GM12878 (cell line): ENCODE data around the gene ENOX1. TPM values are rescaled to one million over a fixed set of nuclear protein-coding genes. Genes with fewer than 3 reads are reported as not detected.

Source experiments
- ATAC-seq: fragments of 200-7000 bp; cut with Tn5 transposase; 3 replicates; pipeline ENCODE4 v1.9.1; 2020; ENCODE audit warnings: mild to moderate bottlenecking, moderate library complexity
- BruUV-seq: library from RNA; stranded (reverse); fragments of 400-500 nt; replicated peaks from 2 replicates; lab custom pipeline; 2021; lab: Mats Ljungman, UMichigan
- CTCF ChIA-PET: fragments of 300-600 bp; sonication (Branson Sonifier 250); formaldehyde crosslinking; extraction: SDS; loops from one replicate; lab custom pipeline; 2021; ENCODE audit warnings: inconsistent platforms; lab: Yijun Ruan, JAX
- POLR2A ChIA-PET: fragments of 350-600 bp; formaldehyde crosslinking; extraction: SDS; loops from one replicate; lab custom pipeline; 2021; ENCODE audit warnings: inconsistent platforms; lab: Charles Lee
- RAD21 ChIA-PET: fragments of 300-600 bp; sonication (Branson Sonifier 250); formaldehyde crosslinking; loops from one replicate; lab custom pipeline; 2023; ENCODE audit warnings: antibody characterized with exemption; ENCODE audit not compliant: unreplicated experiment; lab: Charles Lee
- SMC1A ChIA-PET: fragments of 300-600 bp; sonication (Branson Sonifier 250); formaldehyde crosslinking; loops from one replicate; lab custom pipeline; 2023; ENCODE audit not compliant: unreplicated experiment, uncharacterized antibody; lab: Charles Lee
- DNase-seq: peaks from one replicate; pipeline ENCODE4 v3.0.0-alpha.2; 2011; ENCODE audit warnings: low read depth, low spot score
- FAIRE-seq: peaks from 3 replicates; lab custom pipeline; 2011; peaks lifted over from hg19 to GRCh38; lab: Jason Lieb, UNC
- H2AFZ ChIP-seq: 2 replicates; pipeline ENCODE4 v1.6.0; 2011; ENCODE audit warnings: low read depth, low read length, control low read depth; ENCODE audit not compliant: control insufficient read depth
- H3K27ac ChIP-seq: 2 replicates; pipeline ENCODE4 v1.5.1; 2011; ENCODE audit warnings: control low read depth; ENCODE audit not compliant: control insufficient read depth, insufficient read depth
- H3K27me3 ChIP-seq, 2 experiments: replicated peaks in 1 of 2; 2 replicates each; pipeline versions ENCODE4 v1.6.0 to v1.6.1; 2011; ENCODE audit warnings: low read length in 1 of 2; ENCODE audit not compliant: control insufficient read depth in 2 of 2, insufficient read depth in 2 of 2
- H3K36me3 ChIP-seq, 2 experiments: 2 replicates each; pipeline ENCODE4 v1.5.1; 2011; ENCODE audit warnings: low read length in 1 of 2; ENCODE audit not compliant: control insufficient read depth in 2 of 2, insufficient read depth in 2 of 2
- H3K4me1 ChIP-seq: 2 replicates; pipeline ENCODE4 v1.6.1; 2011; ENCODE audit warnings: mild to moderate bottlenecking, low read length, moderate library complexity, mixed read lengths; ENCODE audit not compliant: control insufficient read depth, insufficient read depth
- H3K4me2 ChIP-seq: 2 replicates; pipeline ENCODE4 v1.6.0; 2011; ENCODE audit warnings: control low read depth; ENCODE audit not compliant: control insufficient read depth, insufficient read depth
- H3K4me3 ChIP-seq: fragments of 200-600 bp; sonication (generic); 2 replicates; pipeline ENCODE4 v1.5.1; 2016
- H3K79me2 ChIP-seq: 2 replicates; pipeline ENCODE4 v1.6.0; 2011; ENCODE audit warnings: low read length; ENCODE audit not compliant: control insufficient read depth, insufficient read depth
- H3K9ac ChIP-seq: 2 replicates; pipeline ENCODE4 v1.8.0; 2011; ENCODE audit warnings: low read length, control low read depth, mixed read lengths; ENCODE audit not compliant: control insufficient read depth, insufficient read depth
- H3K9me3 ChIP-seq: replicated peaks from 3 replicates; pipeline ENCODE4 v1.5.1; 2011; ENCODE audit warnings: mild to moderate bottlenecking, low read length; ENCODE audit not compliant: control insufficient read depth, insufficient read depth
- H4K20me1 ChIP-seq: 2 replicates; pipeline ENCODE4 v1.6.0; 2011; ENCODE audit not compliant: control insufficient read depth, insufficient read depth
- BMI1 ChIP-seq: fragments of 450-650 bp; IDR thresholded peaks from 2 replicates; pipeline ENCODE4 v1.6.1; 2016; ENCODE audit warnings: mild to moderate bottlenecking, moderate library complexity, borderline replicate concordance
- CHD1 ChIP-seq: IDR thresholded peaks from 2 replicates; pipeline ENCODE4 v1.6.1; 2012; ENCODE audit warnings: low read depth, low read length, improper control_type of control experiment
- CREB1 ChIP-seq: IDR thresholded peaks from 2 replicates; pipeline ENCODE4 v1.6.1; 2012; ENCODE audit warnings: low read depth, mild to moderate bottlenecking, inconsistent platforms
- DPF2 ChIP-seq: fragments of 450-650 bp; IDR thresholded peaks from 2 replicates; pipeline ENCODE4 v1.6.1; 2017; ENCODE audit warnings: mild to moderate bottlenecking
- E4F1 ChIP-seq: fragments of 450-650 bp; IDR thresholded peaks from 2 replicates; pipeline ENCODE4 v1.6.1; 2018; ENCODE audit warnings: borderline replicate concordance, mild to moderate bottlenecking; ENCODE audit not compliant: partially characterized antibody
- KLF5 ChIP-seq: fragments of 450-650 bp; IDR thresholded peaks from 2 replicates; pipeline ENCODE4 v1.6.1; 2014; ENCODE audit warnings: mild to moderate bottlenecking; ENCODE audit not compliant: partially characterized antibody
- MYC ChIP-seq: IDR thresholded peaks from 2 replicates; pipeline ENCODE4 v1.6.1; 2011; ENCODE audit warnings: mild to moderate bottlenecking, low read length, moderate library complexity, inconsistent platforms; ENCODE audit not compliant: insufficient read depth, insufficient replicate concordance, insufficient read length, severe bottlenecking
- NFXL1 ChIP-seq: fragments of 450-650 bp; IDR thresholded peaks from 2 replicates; pipeline ENCODE4 v1.6.1; 2017; ENCODE audit warnings: antibody characterized with exemption, mild to moderate bottlenecking, borderline replicate concordance
- NFYB ChIP-seq: IDR thresholded peaks from 2 replicates; pipeline ENCODE4 v1.6.1; 2011; ENCODE audit warnings: low read depth, mild to moderate bottlenecking, low read length, improper control_type of control experiment, moderate library complexity; ENCODE audit not compliant: insufficient read depth
- SRF ChIP-seq, 2 experiments: IDR thresholded peaks; 2 replicates each; pipeline ENCODE4 v1.6.1; 2011; ENCODE audit warnings: low read depth in 2 of 2, low read length in 2 of 2, mild to moderate bottlenecking in 1 of 2, moderate library complexity in 1 of 2
- STAT1 ChIP-seq: fragments of 450-650 bp; conservative IDR thresholded peaks from 2 replicates; pipeline ENCODE4 v1.6.1; 2014; ENCODE audit warnings: antibody characterized with exemption, mild to moderate bottlenecking
- TBL1XR1 ChIP-seq: IDR thresholded peaks from 2 replicates; pipeline ENCODE4 v1.6.1; 2012; ENCODE audit warnings: low read depth, low read length, improper control_type of control experiment
- WRNIP1 ChIP-seq: IDR thresholded peaks from 2 replicates; pipeline ENCODE4 v1.6.1; 2011; ENCODE audit warnings: low read depth, low read length, improper control_type of control experiment, borderline replicate concordance
- ZBTB11 ChIP-seq: fragments of 450-650 bp; formaldehyde crosslinking; IDR thresholded peaks from 2 replicates; pipeline ENCODE4 v1.5.0; 2022; ENCODE audit warnings: mild to moderate bottlenecking, missing genetic modification characterization
- ZBTB33 ChIP-seq: fragments of 450-650 bp; IDR thresholded peaks from 2 replicates; pipeline ENCODE4 v1.6.1; 2017; ENCODE audit warnings: mild to moderate bottlenecking
- ZNF24 ChIP-seq: fragments of 450-650 bp; IDR thresholded peaks from 2 replicates; pipeline ENCODE4 v1.6.1; 2017; ENCODE audit warnings: antibody characterized with exemption, mild to moderate bottlenecking
- ZNF274 ChIP-seq: IDR thresholded peaks from one replicate; pipeline ENCODE4 v1.8.0; 2011; ENCODE audit not compliant: insufficient read length, insufficient read depth
- ZNF384 ChIP-seq: IDR thresholded peaks from 2 replicates; pipeline ENCODE4 v1.6.1; 2012; ENCODE audit warnings: low read depth, mild to moderate bottlenecking, low read length, improper control_type of control experiment, borderline replicate concordance
- WGBS: methylation state at CpG from one replicate; pipeline ENCODE4 v1.1.6; 2016; ENCODE audit warnings: low lambda C conversion rate; ENCODE audit not compliant: insufficient replicate concordance, insufficient coverage; ENCODE audit errors: missing lambda C conversion rate; 5-methylcytosine and 5-hydroxymethylcytosine counted together
- in situ Hi-C: fragments of 300-500 bp; cut with MboI; formaldehyde crosslinking; loops from 9 replicates; pipeline ENCODE4 v1.14.3; 2018; ENCODE audit warnings: mixed read lengths
- intact Hi-C: fragments of 100-400 bp; cut with micrococcal nuclease; formaldehyde crosslinking; loops from one replicate; pipeline ENCODE4 v1.14.2; 2022; ENCODE audit not compliant: unreplicated experiment
- polyA plus RNA-seq, 11 experiments: library from polyadenylated mRNA; depleted of rRNA in 4 of 11; unstranded in 6 of 11; stranded (reverse) in 5 of 11; fragments of >200 nt; fragmentation: Nextera tagmentation in 4 of 11; fragmentation: Illumina TruSeq in 1 of 11; extraction: Ambion mirVana in 4 of 11; extraction: Trizol in 1 of 11; gene quantifications; 1 replicate in 1 of 11; 2 replicates in 10 of 11; pipeline versions ENCODE4 v1.2.1 to v1.2.3, GENCODE V29; 2011 to 2016; ENCODE audit warnings: inconsistent platforms in 2 of 11, missing spikeins in 2 of 11, low read depth in 1 of 11
- total RNA-seq, 4 experiments: library from RNA; depleted of rRNA in 3 of 4; stranded (reverse); fragments of >200 nt in 3 of 4; fragmentation: Illumina TruSeq in 1 of 4; extraction: Trizol in 1 of 4; gene quantifications; 2 replicates each; pipeline versions ENCODE4 v1.2.1 to v1.2.3, GENCODE V29; 2013 to 2021

Gene ENOX1
- total and polyA plus RNA-seq, 10 of the 15 experiments (the other 5 are each of a cell fraction or from before 2014, with no cell fraction given), result 0.11 to 0.26 (median 0.15) TPM

- CTCF ChIA-PET, result no interaction called here
- no peaks in the 10 kb centered on the region for H4K20me1 ChIP-seq
- H2AFZ ChIP-seq, result no peak overlapping the region
- no TSS peak for BruUV-seq
- no peak overlapping the region for H3K9ac ChIP-seq
- SMC1A ChIA-PET, result interaction anchor here (0.6 to 0.9 kb wide), 3 partner anchors 20 to 371 kb away, joined by 3 read pairs; no protein-coding TSS in a partner anchor
- no peaks in the 10 kb centered on the region for H3K9me3 ChIP-seq
- no peaks in the 10 kb centered on the region for H3K36me3 ChIP-seq
- WGBS, result 10% methylated on average over 4 of the region's 4 CpGs
- no peak for FAIRE-seq
- POLR2A ChIA-PET, result interaction anchor here (0.7 kb wide), 1 partner anchor 506 kb away, joined by 4 read pairs; no protein-coding TSS in a partner anchor
- RAD21 ChIA-PET, result interaction anchor here (0.9 kb wide), 1 partner anchor 10 kb away, joined by 3 read pairs; no protein-coding TSS in a partner anchor
- no peak overlapping the region for H3K4me3 ChIP-seq
- no peak overlapping the region for H3K4me2 ChIP-seq
- intact Hi-C loops, result no loop called here
- no peaks in the 10 kb centered on the region for H3K4me1 ChIP-seq
- no peak overlapping the region for H3K27ac ChIP-seq
- DNase-seq, result no peak
- ATAC-seq, result no peak
- H3K79me2 ChIP-seq, result no peaks in the 10 kb centered on the region
- in situ Hi-C loops, result no loop called here
- H3K27me3 ChIP-seq, result no peaks in the 10 kb centered on the region; a peak in 1 of 4 replicates
- TF ChIP-seq ZBTB11 (CRISPR knock-in tag), result no peak
- no peak for TF ChIP-seq CREB1
- no peak for TF ChIP-seq ZNF384
- TF ChIP-seq SRF (IDR thresholded peaks at IDR 0.05; ENCODE audit: low read depth in 2 of 2, low read length in 2 of 2), result no peak
- TF ChIP-seq BMI1, result no peak
- no peak for TF ChIP-seq NFYB
- TF ChIP-seq E4F1, result no peak
- TF ChIP-seq WRNIP1, result no peak
- TF ChIP-seq TBL1XR1, result no peak
- no peak for TF ChIP-seq STAT1
- TF ChIP-seq ZNF24, result no peak
- TF ChIP-seq KLF5, result no peak
- TF ChIP-seq ZBTB33, result no peak
- TF ChIP-seq CHD1, result no peak
- TF ChIP-seq DPF2, result no peak
- no peak for TF ChIP-seq NFXL1
- TF ChIP-seq MYC, result no peak
- no peak for TF ChIP-seq ZNF274
Measured at GRCh38 chr13:43325636-43326035, 461.1 kb downstream of the ENOX1 start.
